Uterus (tissue), 2 donors: Measurements from ENCODE around the gene JAM3.

Experiments used
- CTCF ChIP-seq, 4 experiments: fragments of 200-600 bp in 2 of 4; fragments of 450-650 bp in 2 of 4; sonication (generic) in 2 of 4; IDR thresholded peaks; one replicate each; pipeline ENCODE4 v1.5.1; 2016 to 2019; ENCODE audit warnings: antibody characterized with exemption in 4 of 4, mild to moderate bottlenecking in 2 of 4, moderate library complexity in 1 of 4
- POLR2A ChIP-seq, 2 donors: fragments of 450-650 bp; IDR thresholded peaks; one replicate each; pipeline ENCODE4 v1.6.1; 2016; ENCODE audit warnings: antibody characterized with exemption in 2 of 2, mild to moderate bottlenecking in 1 of 2, moderate library complexity in 1 of 2

DNA sequence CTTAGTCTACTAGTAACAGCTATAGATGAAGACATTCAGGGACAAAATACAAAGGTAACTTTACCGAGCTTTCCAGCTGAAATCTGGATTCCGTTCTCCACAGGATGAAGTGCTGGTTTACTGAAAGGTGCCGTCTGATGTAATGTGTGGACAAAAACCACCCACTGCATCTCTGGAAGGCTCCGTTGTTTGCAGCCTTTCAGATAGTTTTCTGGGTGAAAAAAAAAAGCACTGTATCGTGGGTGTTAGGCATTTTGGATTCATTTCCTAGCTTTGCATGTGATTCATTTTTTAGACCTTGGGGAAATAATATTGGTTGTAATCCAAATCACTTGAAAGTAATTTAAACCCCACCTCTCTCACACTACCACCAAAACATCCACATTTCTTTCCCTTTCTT is 10.4 kb downstream of the JAM3 start:
- TF ChIP-seq CTCF (IDR thresholded peaks at IDR 0.05): no peak
- no peak for TF ChIP-seq POLR2A (IDR thresholded peaks at IDR 0.05)
